CD4-positive, alpha-beta T cell treated with Interleukin-10 for 1 hour (primary cell): ENCODE results near the gene CNIH3.
"Not testable (repeated sequence)": the region's sequence is repeated elsewhere in the genome, so short reads cannot be mapped to it uniquely, and the experiment has no call there.

Source experiments
- DNase-seq: peaks from one replicate; pipeline ENCODE4 v3.0.0-alpha.2; 2020

The CNIH3 gene

DNA sequence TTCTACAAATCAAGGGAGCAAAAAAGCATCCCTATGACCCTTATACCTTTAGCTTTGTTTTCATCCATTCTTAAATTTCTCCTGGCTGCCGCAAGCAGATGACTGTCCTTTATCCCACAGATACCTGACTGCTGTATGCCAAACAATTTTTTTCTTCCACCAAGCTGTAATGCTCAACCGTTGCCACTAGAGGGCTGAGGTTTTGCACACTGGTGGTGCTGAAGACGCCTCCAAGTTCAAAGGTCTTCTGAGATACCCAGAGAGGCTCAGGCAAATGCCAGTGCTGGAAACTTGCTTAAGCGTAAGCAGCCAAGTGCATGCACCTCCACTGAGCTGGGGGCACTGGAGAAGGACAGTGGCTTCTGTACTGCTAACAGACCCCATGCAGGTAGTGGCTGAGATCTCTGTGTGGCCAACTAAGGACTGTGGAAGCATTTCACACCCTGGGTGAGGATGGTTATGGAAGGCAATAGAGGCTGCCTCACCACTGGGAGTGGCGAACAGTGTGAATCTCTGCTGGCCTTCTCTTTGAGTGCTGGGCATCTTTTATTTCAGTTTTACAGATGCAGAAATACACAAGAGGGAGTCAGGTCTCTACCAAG is 28.5 kb downstream of the CNIH3 start:
- peak; percentile 69 for DNase-seq

DNA sequence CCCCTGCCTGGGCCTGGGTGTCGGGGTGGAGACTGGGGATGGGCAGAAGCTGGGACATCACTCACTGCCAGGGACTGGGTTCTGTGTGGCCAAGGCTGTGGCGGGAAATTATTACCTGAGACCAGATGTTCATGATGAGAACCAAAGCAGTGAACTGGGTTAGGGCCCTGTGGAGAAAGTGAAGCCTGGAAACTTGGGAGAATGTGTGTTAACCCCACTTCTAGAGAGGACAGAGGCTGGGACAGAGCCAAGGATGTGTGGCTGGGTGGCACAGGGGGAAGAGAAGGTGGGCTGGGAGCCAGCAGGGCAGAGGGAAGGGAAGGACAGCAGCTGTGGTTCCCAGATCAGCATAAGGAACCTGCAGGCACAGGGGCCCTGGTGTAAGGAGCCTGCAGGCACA is 31.3 kb downstream of the CNIH3 start:
- no peak for DNase-seq

DNA sequence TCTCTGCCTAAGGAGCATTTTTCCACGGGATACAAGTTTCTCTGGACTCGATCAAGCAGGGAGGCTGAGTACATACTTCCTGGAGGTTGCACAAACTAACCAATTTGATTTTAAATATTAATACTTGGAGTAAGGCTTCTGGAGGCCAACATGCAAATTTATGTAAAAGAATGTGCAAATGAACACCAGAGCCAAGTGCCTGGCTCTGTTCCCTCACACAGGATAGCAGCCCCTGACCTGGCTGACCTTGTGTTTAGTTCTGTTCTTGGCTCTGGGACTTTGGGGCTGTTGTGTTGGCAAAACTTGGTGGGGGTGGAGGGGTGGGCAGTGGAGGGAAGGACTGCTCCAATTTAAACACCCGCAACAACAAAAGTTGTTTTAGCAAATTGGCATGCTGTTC is 34.2 kb downstream of the CNIH3 start:
- no peak for DNase-seq

DNA sequence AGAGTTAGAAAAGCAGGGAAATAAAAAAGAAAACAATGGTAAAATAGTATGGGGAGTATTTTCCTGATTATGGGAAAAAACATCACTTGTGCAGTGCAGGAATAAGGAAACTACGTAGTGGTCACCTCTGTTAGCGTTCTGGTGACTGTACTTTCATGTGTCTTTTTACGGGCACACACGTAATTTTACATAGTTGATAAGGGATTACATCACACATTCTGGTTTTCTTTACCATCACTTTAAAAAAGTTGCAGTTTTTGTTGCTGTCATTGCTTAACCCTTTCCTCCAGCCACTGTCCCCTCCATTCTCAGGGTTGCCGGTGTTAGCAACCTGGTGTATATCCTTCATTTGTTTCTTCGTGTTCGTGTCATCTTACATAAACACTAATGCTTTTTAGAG is 35.1 kb downstream of the CNIH3 start:
- DNase-seq: no peak

DNA sequence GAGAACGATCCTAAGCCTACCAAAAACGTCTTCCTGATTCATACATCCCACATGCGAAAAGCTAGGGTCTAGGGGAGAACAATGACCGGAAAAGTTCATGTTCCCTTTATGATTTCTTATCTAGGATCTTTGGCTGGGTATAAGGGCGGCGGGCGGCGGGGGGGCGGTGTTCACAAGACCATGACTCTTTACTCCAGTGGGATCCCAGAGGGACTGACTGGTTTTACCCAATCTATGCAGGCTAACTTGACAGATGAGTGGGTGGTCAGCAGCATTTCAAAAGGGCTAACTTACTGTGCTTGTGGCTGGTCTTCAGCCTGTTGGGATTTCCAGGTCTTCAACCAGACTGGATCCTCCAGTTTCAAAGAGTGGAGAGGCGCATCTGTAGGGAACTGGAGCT is 40.3 kb downstream of the CNIH3 start:
- no peak for DNase-seq

DNA sequence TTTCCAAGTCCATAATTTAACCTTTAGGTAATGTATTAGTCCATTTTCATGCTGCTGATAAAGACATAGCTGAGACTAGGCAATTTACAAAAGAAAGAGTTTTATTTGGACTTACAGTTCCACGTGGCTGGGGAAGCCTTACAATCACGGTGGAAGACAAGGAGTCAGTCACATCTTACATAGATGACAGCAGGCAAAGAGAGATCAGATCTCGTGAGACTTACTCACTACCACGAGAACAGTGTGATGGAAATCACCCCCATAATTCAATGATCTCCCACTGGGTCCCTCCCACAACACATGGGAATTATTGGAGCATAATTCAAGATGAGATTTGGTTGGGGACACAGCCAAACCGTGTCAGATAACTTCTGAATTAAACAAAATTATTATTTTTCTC is 44.0 kb downstream of the CNIH3 start:
- no peak for DNase-seq

DNA sequence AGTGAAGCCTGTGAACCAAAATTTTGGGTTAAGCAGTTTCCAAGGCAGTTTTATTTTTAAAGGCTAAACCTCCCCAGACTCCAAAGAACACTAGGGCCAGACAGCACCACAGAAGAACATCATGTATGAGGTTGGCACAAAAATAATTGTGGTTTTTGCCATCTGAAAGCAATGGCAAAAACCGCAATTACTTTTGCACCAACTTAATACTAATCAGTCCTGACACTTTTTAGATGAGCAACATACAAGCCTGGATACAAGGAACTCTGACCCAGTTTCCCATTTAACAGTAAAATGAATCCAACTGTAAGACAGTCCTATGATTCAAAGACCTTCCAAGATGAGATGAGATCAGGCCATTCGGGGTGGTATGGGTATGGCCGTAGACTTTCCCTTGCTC is 46.8 kb downstream of the CNIH3 start:
- DNase-seq: no peak

DNA sequence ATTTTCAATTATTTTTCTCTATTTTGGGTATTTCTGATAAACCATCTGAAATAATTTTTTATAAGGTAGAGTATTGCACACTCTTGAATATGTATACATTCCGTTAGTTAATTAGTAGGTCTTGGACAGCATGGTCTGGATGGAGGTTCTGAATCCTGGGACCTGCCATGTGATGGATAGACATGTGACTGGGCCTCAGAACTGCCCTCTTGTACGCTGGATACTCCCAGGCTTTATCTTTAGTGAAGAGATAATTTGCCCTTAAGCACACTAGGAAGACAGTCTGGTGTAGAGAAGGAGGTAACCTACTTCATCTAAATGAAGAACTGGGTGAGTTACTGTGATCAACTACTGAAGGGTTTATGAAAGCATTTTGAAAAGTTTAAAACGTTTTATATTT is 48.9 kb downstream of the CNIH3 start:
- no peak for DNase-seq

DNA sequence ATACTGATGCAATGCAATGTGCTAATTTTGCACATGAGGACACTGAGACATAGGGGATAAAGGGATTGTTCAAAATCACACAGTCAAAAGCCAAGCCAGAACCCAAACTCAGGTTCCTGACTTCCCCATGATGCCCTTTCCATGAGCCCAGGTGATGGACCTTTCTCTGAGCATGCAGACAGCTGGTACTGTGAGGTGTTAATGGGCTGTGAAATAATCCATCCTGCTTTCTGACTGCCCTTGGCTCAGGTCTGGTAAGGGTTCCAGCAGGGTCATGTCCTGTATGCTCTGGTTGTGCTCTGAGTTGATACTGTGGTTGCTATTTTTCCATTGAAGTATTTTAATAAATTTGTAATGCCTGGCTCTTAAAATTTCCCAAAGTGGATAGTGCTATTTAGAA is 50.0 kb downstream of the CNIH3 start:
- DNase-seq: no peak

DNA sequence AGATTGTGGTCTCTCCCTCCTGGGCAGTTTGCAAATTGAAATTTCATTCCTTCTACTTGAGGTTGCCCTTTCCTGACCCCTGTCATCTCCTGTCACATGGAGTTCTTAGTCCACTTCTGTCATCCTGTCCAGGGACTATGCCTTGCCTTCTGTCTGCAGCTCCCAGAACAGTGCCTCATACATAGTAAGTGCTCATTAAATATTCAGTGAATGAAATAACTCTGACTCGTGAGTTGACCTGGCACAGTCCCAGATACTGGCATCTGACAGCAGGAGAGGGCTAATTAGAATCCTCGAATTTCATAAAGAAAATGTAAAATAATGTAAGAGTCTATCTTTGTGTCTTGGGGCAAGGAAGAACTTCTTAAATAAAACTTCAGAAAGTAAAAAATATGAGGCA is 50.8 kb downstream of the CNIH3 start:
- no peak for DNase-seq

DNA sequence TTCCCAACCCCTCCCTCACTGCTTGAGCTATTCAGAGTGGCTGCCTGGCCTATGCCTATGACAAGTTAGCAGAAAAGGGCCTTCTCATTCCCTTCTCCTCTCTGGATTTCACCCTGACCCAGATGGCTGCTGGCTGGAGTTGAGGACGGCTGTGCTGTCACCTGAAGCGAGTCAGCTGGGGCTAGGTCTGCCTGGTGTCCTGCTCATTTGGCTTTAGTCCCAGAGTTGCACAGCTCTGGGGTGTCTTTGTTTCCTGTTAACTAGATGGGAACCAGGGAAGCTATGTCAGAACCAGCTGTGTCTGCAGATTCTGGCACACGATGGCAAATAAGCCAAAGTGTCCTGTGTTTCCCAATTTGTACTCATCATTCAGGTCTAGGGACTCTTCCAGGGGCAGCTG is 52.9 kb downstream of the CNIH3 start:
- DNase-seq: no peak

DNA sequence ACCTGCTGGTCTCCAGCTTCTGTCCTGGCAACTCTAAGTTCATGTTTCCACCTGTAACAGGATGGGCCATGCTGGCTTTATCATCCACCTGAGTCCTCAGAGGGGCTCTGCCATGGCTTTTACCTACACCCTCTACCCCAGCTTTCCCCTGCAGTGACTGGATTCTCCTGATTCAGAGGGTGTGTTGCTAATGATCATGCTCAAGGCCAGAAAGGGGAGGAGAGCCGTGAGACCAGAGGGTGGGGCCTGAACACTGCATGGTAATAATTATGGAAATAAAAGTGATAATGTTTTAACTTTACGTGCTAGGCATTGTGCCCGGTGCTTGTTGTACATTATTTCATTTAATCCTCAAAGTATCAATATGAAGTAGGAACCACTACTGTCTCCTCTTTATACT is 53.3 kb downstream of the CNIH3 start:
- DNase-seq: no peak

DNA sequence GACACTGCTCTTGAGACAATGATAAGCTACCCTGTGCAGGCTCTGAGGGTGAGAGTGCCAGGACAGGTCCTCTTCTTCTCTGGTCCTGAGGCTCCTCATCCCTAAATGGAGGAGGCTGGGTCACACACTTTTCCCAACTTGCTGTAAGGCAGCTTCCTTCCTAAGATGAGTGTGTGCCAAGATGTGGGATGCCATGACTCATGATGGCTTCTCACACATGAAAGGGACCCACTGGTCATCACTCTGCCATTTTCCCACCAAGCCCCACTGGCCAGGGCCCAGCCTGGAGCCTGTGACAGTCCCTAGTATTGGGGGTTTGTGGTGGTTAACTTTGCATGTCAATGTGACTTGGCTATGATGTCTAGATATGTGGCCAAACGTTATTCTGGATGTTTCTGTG is 54.4 kb downstream of the CNIH3 start:
- no peak for DNase-seq

DNA sequence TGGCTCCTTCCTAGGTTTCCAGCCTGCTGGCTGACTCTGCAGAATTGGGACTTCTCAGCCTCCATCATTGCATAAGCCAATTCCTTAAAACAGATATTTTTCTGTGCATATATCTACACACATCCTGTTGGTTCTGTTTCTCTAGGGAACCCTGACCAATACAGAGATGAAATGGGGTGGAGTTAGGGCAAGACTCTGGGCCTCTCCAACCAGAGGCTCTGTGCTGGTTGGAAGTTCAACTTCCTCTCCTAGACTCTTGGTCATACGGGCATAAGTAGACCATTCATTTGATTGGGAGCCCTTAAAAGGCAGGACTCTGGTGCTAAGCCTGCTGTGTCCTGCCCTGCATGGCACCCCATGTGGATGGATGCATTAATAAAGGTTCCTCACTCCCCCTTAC is 55.0 kb downstream of the CNIH3 start:
- DNase-seq: no peak

DNA sequence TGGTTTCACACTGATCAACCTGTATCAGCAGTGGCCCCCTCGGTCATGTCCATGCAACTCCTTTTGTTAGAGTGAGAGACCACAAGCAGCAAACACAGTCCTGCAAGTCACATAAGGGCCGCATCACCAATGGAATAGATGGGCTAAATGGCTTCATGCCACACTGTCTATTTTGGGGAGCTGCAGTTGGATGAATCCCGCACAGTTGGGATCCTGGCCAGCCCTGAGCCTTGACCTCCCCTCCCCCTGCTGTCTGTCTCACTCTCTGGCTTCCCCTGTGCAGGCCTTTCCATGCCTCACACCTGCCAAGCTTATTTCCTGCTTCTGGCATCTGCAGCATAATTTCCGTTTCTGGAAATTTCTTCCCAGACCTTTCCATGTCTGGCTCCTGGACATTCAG is 57.0 kb downstream of the CNIH3 start:
- no peak for DNase-seq

DNA sequence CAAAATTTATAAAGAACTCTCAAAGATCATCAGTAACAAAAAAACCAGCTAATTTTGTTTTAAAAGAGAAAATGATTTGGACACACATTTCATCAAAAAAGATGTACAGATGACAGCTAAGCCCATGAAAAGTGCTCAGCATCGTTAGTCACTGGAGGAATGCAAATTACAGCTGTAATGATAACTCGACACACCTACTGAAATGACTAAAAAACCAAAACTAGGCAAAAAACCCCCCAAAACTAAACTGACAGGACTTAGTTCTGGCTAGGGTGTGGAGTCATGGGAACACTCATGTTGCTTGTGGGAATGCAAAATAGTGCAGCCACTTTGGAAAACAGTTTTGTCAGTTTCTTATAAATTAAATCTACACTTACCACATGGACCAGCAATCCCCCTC is 59.5 kb downstream of the CNIH3 start:
- no peak for DNase-seq

DNA sequence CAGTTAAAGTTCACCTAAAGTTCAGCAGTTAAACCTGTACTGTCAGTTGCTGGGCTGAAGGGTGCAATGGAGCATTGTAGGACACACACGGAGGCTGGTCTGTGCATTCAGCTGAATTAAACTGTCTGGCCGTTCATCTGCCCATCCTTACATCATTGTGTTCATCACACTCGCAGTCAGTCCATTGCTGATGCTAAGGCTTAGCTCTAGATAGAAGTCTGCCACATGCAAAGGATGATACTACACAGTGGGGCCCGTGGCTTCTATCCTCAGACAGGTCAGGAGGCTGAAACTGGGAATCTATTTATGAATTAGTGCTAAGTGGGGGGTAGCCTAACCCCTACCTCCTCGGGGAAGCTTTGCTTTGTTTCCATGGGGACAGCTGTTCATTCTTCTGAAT is 60.4 kb downstream of the CNIH3 start:
- no peak for DNase-seq

DNA sequence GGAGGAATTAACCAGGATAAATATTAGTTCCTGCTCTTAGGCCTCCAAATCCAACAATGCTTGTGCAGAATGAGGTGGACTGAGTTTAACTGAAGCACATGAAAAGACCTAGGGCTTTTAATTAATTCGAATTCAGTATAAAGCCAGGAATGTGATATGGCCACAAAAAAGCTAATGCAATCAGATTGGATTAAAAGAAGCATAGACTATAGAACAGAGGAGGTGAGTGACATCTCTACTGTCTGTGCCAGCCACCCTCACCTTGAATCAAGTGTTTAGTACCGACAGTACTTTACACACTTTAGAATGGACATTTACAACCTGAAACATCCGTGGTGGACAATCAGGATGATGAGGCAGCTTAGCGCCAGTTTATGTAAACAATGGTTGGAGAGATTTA is 62.1 kb downstream of the CNIH3 start:
- DNase-seq: no peak

DNA sequence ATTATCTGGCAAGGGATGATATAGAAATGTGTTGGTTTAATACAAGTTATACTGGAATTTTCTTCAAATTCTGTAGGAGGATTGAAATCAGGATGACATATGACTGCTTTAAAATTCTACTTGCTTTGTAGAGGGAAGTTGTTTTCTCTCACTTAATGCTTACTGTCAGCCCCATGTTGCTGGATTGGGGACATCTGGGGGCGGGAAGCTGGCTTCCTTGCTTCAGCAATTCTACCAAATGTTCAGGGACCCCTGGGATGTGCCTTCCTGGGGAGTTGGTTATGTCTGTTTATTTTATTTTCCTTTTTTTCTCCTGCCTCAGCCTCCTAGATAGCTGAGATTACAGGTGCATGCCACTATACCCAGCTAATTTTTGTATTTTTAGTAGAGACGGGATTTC is 63.5 kb downstream of the CNIH3 start:
- no peak for DNase-seq

DNA sequence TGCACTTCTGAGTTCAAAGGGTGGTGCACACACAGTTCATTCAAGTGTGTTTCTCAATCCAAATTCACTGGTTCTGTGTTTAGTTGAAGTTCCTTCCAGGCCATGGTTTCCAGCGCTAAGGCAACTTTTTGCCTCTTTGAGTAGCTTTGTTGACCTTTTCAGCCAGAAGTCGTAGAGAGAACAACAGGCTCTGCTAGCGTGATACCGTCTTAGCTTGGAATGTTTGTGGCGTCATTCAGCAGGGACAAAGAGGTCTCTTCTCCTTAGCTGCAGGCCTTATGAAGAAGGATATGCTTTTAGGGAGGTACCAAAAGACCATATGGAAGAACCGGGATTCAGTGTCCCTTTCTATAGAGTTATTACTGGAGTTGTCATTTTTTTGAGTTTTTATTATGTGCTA is 65.7 kb downstream of the CNIH3 start:
- DNase-seq: no peak

DNA sequence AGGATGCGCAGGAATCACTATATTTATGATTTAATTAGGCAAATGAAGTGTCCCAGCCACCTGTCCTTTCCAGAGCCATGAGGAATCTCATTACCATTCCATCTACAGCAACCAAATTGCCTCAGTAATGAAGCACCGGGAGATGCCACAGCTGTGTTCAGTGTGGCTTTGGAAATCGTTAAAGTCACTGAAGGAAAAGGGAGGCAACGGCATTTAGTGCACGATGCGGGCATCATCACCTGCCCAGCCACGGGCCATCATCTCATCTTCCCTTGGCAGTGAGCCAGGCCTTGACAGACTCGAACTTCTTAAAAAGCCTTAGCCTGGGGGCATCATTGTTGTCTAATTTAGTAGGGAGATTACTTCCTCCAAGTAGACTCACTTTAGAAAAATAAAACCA is 67.8 kb downstream of the CNIH3 start:
- no peak for DNase-seq

DNA sequence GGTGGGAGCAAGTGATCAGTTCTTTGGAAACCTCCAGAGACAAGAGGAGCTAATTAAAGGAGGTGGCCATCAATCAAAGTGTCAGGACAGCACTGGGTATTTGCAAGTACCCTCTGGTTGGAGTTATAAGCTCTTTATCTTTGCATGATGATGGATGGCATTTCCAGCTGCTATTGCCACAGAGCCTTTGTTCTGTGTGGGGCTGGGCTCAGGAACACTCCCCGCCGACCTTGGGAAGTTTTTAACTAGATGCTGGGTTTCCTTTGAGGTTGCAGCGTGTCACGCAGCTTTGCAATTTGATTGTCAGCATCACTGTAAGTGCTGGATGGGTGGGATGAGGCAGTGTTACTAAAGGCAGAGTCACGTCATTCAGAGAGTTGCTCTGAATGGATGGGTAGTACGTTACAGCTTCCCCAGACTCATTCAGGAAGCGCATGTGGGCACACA is 68.9 kb downstream of the CNIH3 start:
- no peak for DNase-seq

DNA sequence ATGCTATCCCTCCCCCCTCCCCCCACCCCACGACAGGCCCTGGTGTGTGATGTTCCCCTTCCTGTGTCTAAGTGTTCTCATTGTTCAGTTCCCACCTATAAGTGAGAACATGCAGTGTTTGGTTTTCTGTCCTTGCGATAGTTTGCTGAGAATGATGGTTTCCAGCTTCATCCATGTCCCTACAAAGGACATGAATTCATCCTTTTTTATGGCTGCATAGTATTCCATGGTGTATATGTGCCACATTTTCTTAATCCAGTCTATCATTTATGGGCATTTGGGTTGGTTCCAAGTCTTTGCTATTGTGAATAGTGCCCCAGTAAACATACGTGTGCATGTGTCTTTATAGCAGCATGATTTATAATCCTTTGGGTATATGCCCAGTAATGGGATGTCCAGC is 70.0 kb downstream of the CNIH3 start:
- not testable (repeated sequence) for DNase-seq

DNA sequence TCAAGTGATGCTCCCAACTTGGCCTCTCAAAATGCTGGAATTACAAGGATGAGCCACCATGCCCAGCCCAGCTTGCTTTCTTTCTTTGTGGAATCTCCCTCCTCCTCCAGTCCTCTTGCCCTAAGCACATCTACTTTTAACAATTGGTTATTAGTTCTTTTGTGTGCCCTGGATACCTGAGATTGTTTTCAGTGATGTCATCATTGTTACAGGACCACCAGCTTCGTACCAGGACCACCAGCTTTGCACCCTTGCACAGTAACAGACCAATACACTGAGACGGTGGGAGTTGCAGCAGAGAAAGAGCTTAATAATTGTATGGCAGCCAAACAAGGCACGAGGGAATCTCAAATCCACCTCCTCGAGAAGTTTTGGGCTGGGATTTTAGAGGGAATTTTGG is 71.3 kb downstream of the CNIH3 start:
- DNase-seq: no peak

DNA sequence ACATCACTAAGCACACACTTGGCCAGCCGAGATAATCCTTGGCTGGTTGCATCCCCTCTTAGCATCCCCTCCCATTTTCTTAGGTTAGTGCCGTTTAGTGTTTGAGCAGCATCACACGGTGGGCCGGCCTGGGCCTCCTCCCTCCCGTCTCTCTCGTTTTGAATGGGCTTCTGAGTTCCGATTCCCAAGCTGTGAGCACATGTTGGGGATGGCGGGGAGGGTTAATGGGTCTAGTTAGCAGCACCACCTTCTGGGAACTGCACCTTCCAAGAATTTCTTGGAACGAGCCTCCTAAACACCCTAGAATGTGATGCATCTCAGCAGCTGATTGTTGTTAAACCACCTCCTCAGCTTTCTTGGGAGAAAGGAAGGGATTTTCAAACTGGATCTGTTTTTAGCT is 73.3 kb downstream of the CNIH3 start:
- no peak for DNase-seq

DNA sequence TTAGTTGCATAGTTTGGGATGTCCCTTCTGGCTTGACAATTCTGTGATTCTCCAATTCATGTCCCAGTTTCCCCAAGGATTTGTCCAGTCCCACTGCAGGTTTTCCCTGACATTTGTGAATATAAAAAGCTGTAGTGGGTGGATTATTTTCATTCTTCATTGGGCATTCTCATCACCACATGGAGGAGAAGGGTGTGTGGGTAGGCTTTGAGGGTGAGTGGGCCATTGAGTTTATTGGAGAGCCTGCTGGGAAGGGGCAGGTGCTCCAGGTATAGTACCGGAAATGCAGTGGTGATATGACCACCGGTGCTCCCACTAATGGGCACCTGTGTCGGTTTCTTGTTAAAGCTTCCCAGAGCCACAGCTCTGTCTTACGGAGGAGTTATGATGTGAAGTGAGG is 74.5 kb downstream of the CNIH3 start:
- DNase-seq: no peak
